ENCODE measurements around the gene KIAA0232.

GRCh38 chr4:6767386-6767747 lies 15.2 kb upstream of the KIAA0232 start:
- TF ChIP-seq CTCF (IDR thresholded peaks at IDR 0.05; ENCODE audit: insufficient read depth, low read length, poor library complexity, severe bottlenecking) (no peak), EZH2phosphoT487 (conservative IDR thresholded peaks at IDR 0.05; ENCODE audit: low read length) (no peak)

Measured in SU-DHL-6 (cell line).